Skin epidermis (tissue), 12 donors: ENCODE results near the gene PLA2G2D.

ENCODE experiments used
- H3K27ac ChIP-seq, 21 experiments: fragments of 200-600 bp; sonication (generic) in 11 of 21; one replicate each; pipeline ENCODE4 v1.5.0; 2020; ENCODE audit warnings: mild to moderate bottlenecking in 3 of 21, inconsistent platforms in 2 of 21, moderate library complexity in 2 of 21
- H3K4me3 ChIP-seq, 7 experiments: fragments of 200-600 bp; sonication (generic) in 2 of 7; one replicate each; pipeline ENCODE4 v1.5.0; 2020; ENCODE audit warnings: inconsistent platforms in 2 of 7, mild to moderate bottlenecking in 2 of 7, moderate library complexity in 1 of 7

Gene PLA2G2D

GRCh38 chr1:20123722-20124455 lies 4.6 kb upstream of the PLA2G2D start:
- H3K27ac ChIP-seq, result peak overlapping the region in 15 of 21 experiments; percentile 6 to 91 (median 70)

GRCh38 chr1:20120796-20121195 lies 1.5 kb upstream of the PLA2G2D start:
- no peak overlapping the region for H3K27ac ChIP-seq

More at GRCh38 chr1:20123722-20124455, 4.6 kb upstream of the PLA2G2D start:
- no peak overlapping the region for H3K4me3 ChIP-seq

GRCh38 chr1:20117236-20117635 lies 2.1 kb downstream of the PLA2G2D start:
- no peak overlapping the region for H3K27ac ChIP-seq

More at GRCh38 chr1:20120796-20121195, 1.5 kb upstream of the PLA2G2D start:
- H3K4me3 ChIP-seq, result no peak overlapping the region

GRCh38 chr1:20115916-20116315 lies 3.4 kb downstream of the PLA2G2D start:
- Histone ChIP-seq H3K4me3 (no peak overlapping the region), H3K27ac (no peak overlapping the region)

More at GRCh38 chr1:20117236-20117635, 2.1 kb downstream of the PLA2G2D start:
- no peak overlapping the region for H3K4me3 ChIP-seq

GRCh38 chr1:20115479-20115878 lies 3.9 kb downstream of the PLA2G2D start:
- Histone ChIP-seq H3K27ac (no peak overlapping the region), H3K4me3 (no peak overlapping the region)

GRCh38 chr1:20114021-20114648 lies 5.2 kb downstream of the PLA2G2D start:
- no peak overlapping the region for H3K4me3 ChIP-seq
- no peak overlapping the region for H3K27ac ChIP-seq

- H3K27ac ChIP-seq, result peak overlapping the region in 2 of 21 experiments; percentile 25 to 60
- no peak overlapping the region for H3K4me3 ChIP-seq
Measured at GRCh38 chr1:20112279-20113000, 6.9 kb downstream of the PLA2G2D start.

- Histone ChIP-seq H3K4me3 (no peak overlapping the region), H3K27ac (peak overlapping the region in 6 of 21 experiments; percentile 40 to 63 (median 58))
Measured at GRCh38 chr1:20111452-20111851, 7.9 kb downstream of the PLA2G2D start.

- H3K27ac ChIP-seq, result peak overlapping the region in 12 of 21 experiments; percentile 35 to 66 (median 58)
Measured at GRCh38 chr1:20110679-20111078, 8.7 kb downstream of the PLA2G2D start.

GRCh38 chr1:20109223-20109856 lies 10.0 kb downstream of the PLA2G2D start:
- no peak overlapping the region for H3K4me3 ChIP-seq
- H3K27ac ChIP-seq, result peak overlapping the region in 5 of 21 experiments; percentile 6 to 44 (median 13)

More at GRCh38 chr1:20110679-20111078, 8.7 kb downstream of the PLA2G2D start:
- H3K4me3 ChIP-seq, result no peak overlapping the region

- Histone ChIP-seq H3K4me3 (no peak overlapping the region), H3K27ac (peak overlapping the region in 6 of 21 experiments; percentile 6 to 44 (median 12))
Measured at GRCh38 chr1:20108366-20109123, 10.8 kb downstream of the PLA2G2D start.

GRCh38 chr1:20107796-20108195 lies 11.5 kb downstream of the PLA2G2D start:
- Histone ChIP-seq H3K4me3 (no peak overlapping the region), H3K27ac (no peak overlapping the region)

GRCh38 chr1:20107351-20107750 lies 12.0 kb downstream of the PLA2G2D start:
- Histone ChIP-seq H3K4me3 (no peak overlapping the region), H3K27ac (no peak overlapping the region)

- Histone ChIP-seq H3K27ac (peak overlapping the region in 2 of 21 experiments; percentile 18 to 30), H3K4me3 (no peak overlapping the region)
Measured at GRCh38 chr1:20105856-20106255, 13.5 kb downstream of the PLA2G2D start.

GRCh38 chr1:20102875-20103274 lies 16.5 kb downstream of the PLA2G2D start:
- H3K4me3 ChIP-seq, result no peak overlapping the region
- peak overlapping the region in 9 of 21 experiments; percentile 3 to 71 (median 22) for H3K27ac ChIP-seq

GRCh38 chr1:20100632-20101355 lies 18.5 kb downstream of the PLA2G2D start:
- peak overlapping the region in 1 of 21 experiments; percentile 6 for H3K27ac ChIP-seq
- H3K4me3 ChIP-seq, result no peak overlapping the region

- H3K4me3 ChIP-seq, result no peak overlapping the region
- peak overlapping the region in 2 of 21 experiments; percentile 6 to 31 for H3K27ac ChIP-seq
Measured at GRCh38 chr1:20099533-20099932, 19.8 kb downstream of the PLA2G2D start.

GRCh38 chr1:20096840-20097447 lies 22.4 kb downstream of the PLA2G2D start:
- Histone ChIP-seq H3K27ac (no peak overlapping the region), H3K4me3 (no peak overlapping the region)
